ENCODE measurements around the gene PADI2. TPM values are rescaled to one million over a fixed set of nuclear protein-coding genes. Genes with fewer than 3 reads are reported as not detected.

Gene PADI2
- total and polyA plus RNA-seq, 2 of the 8 experiments (the other 6 are each of a cell fraction or from before 2014, with no cell fraction given), result 1.6 to 7.5 TPM

- TF ChIP-seq PHF8 (conservative IDR thresholded peaks at IDR 0.05; ENCODE audit: low read depth, low read length), result no peak
- no peak for TF ChIP-seq TBP (IDR thresholded peaks at IDR 0.05; ENCODE audit: low read depth, low read length)
- TF ChIP-seq CHD7 (IDR thresholded peaks at IDR 0.05; ENCODE audit: insufficient replicate concordance, low read length), result no peak
- no peak for TF ChIP-seq GABPA (IDR thresholded peaks at IDR 0.05; ENCODE audit: borderline replicate concordance, insufficient read depth, low read length)
- no peak for TF ChIP-seq SRF (IDR thresholded peaks at IDR 0.05; ENCODE audit: low read depth, low read length)
- no peak for TF ChIP-seq BRCA1 (IDR thresholded peaks at IDR 0.05; ENCODE audit: low read depth, low read length)
- no peak for TF ChIP-seq SP4 (IDR thresholded peaks at IDR 0.05; ENCODE audit: low read length)
- no peak for TF ChIP-seq RXRA (IDR thresholded peaks at IDR 0.05; ENCODE audit: insufficient read depth, low read depth, low read length)
Measured at GRCh38 chr1:17071794-17072193, 47.5 kb downstream of the PADI2 start (continued).
